Brain microvascular endothelial cell (primary cell): ENCODE results near the gene DHX16.
"Not testable (repeated sequence)": the region's sequence is repeated elsewhere in the genome, so short reads cannot be mapped to it uniquely, and the experiment has no call there.

Experiments used
- DNase-seq: peaks from one replicate; pipeline ENCODE4 v3.0.0-alpha.2; 2020
- H3K27ac ChIP-seq: fragments of 250-450 bp; sonication (Bioruptor Pico); 2 replicates; pipeline ENCODE4 v1.5.1; 2020; ENCODE audit warnings: mild to moderate bottlenecking, moderate library complexity
- H3K27me3 ChIP-seq: fragments of 250-450 bp; sonication (Bioruptor Pico); replicated peaks from 2 replicates; pipeline ENCODE4 v1.5.1; 2020; ENCODE audit warnings: mild to moderate bottlenecking
- H3K36me3 ChIP-seq: fragments of 250-450 bp; sonication (Bioruptor Pico); replicated peaks from 2 replicates; pipeline ENCODE4 v1.5.1; 2020; ENCODE audit warnings: mild to moderate bottlenecking
- H3K4me3 ChIP-seq: 2 replicates; pipeline ENCODE4 v1.5.1; 2011; ENCODE audit warnings: low read depth, mild to moderate bottlenecking, control low read depth, low read length, moderate library complexity
- CTCF ChIP-seq: IDR thresholded peaks from 2 replicates; pipeline ENCODE4 v1.5.1; 2011; ENCODE audit warnings: low read depth, mild to moderate bottlenecking, moderate library complexity, low read length, control low read depth, inconsistent platforms; ENCODE audit errors: missing control alignments
- in situ Hi-C: cut with HindIII; loops from 2 replicates; pipeline ENCODE4 v1.10.0; 2017; ENCODE audit warnings: low sequenced_read_pairs, low pct_ligation_motif_present

The DHX16 gene

GRCh38 chr6:30672445-30673253 lies at the start of gene DHX16:
DHX16 (minus strand) TSS chr6:30673006; CDS start chr6:30672841, 165 bp downstream.
- Histone ChIP-seq H3K27ac (peak within 1 kb of the TSS; percentile 26), H3K4me3 (peak within 1 kb of the TSS; percentile 92), H3K27me3 (no peaks in the 10 kb centered on the region), H3K36me3 (peaks cover 43% of the 10 kb centered on the region)
- TF ChIP-seq CTCF, result peak; percentile 91
- in situ Hi-C loops, result no loop called here
- DNase-seq, result peak; percentile 98

GRCh38 chr6:30722025-30722279 lies 49.1 kb upstream of the DHX16 start:
- DNase-seq, H3K27me3 ChIP-seq, in situ Hi-C loops: not testable (repeated sequence)
- Histone ChIP-seq H3K4me3 (peak overlapping the region; percentile 77), H3K27ac (peak overlapping the region; percentile 86), H3K36me3 (peaks cover 50% of the 10 kb centered on the region)

GRCh38 chr6:30721198-30722024 lies 48.6 kb upstream of the DHX16 start:
- Histone ChIP-seq H3K4me3 (peak overlapping the region; percentile 77), H3K27ac (peak overlapping the region; percentile 86), H3K27me3 (no peaks in the 10 kb centered on the region), H3K36me3 (peaks cover 50% of the 10 kb centered on the region)
- peak; percentile 72 for DNase-seq
- in situ Hi-C loops, result no loop called here
- peak; percentile 16 for TF ChIP-seq CTCF

GRCh38 chr6:30720738-30721197 lies 48.0 kb upstream of the DHX16 start:
- H3K27me3 ChIP-seq, result no peaks in the 10 kb centered on the region
- peak overlapping the region; percentile 83 for H3K27ac ChIP-seq
- no peak for TF ChIP-seq CTCF
- in situ Hi-C loops, result no loop called here
- peak overlapping the region; percentile 77 for H3K4me3 ChIP-seq
- no peak for DNase-seq
- peaks cover 47% of the 10 kb centered on the region for H3K36me3 ChIP-seq

- peak within 1 kb of the TSS; percentile 77 for H3K4me3 ChIP-seq
- H3K27ac ChIP-seq, result peak within 1 kb of the TSS; percentile 83
- in situ Hi-C loops, result no loop called here
- TF ChIP-seq CTCF, result peak; percentile 27
- H3K27me3 ChIP-seq, result no peaks in the 10 kb centered on the region
- H3K36me3 ChIP-seq, result peaks cover 40% of the 10 kb centered on the region
- DNase-seq, result peak; percentile 98
Measured at GRCh38 chr6:30719791-30720737, 47.3 kb upstream of the DHX16 start, which contains the start of gene TUBB. TUBB (plus strand) TSS chr6:30720352; CDS start chr6:30720507, 155 bp downstream.
